Activated CD8-positive, alpha-beta memory T cell treated with anti-CD3 and anti-CD28 coated beads, Interleukin-2, amount 50 U/mL, for 24 hours (primary cell): ENCODE data around the gene RAD23A.
"Not testable (repeated sequence)": the region's sequence is repeated elsewhere in the genome, so short reads cannot be mapped to it uniquely, and the experiment has no call there.

Experiments used
- DNase-seq: peaks from one replicate; pipeline ENCODE4 v3.0.0-alpha.2; 2020; ENCODE audit errors: extremely low read depth

RAD23A gene

DNA sequence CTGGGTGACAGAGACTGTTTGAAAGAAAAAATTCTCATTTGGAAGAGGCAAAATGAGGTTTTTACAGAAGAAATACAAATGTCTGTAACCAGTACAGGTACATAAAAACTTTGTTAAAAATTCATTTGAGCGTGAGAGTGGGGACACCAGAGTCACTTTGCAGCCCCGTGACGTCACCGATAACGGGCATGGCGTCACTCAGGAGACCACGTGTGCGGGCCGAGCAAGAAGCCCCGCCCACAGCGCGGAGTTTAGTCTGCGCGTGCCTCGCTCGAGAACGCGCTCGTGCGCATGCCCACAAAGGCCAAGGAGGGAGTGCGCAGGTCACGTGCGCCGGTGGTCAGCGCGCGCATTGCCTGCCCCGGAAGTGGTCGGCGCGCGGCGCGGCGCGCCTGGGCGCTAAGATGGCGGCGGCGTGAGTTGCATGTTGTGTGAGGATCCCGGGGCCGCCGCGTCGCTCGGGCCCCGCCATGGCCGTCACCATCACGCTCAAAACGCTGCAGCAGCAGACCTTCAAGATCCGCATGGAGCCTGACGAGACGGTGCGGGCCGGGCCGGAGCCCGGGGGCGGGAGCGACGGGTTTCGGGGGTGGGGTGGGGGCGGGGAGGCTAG, at the start of gene RAD23A:
RAD23A (plus strand) TSS at position 384 of the 613 bp plus-strand sequence; CDS start at position 471, 87 bp downstream.
- DNase-seq = peak; percentile 95

DNA sequence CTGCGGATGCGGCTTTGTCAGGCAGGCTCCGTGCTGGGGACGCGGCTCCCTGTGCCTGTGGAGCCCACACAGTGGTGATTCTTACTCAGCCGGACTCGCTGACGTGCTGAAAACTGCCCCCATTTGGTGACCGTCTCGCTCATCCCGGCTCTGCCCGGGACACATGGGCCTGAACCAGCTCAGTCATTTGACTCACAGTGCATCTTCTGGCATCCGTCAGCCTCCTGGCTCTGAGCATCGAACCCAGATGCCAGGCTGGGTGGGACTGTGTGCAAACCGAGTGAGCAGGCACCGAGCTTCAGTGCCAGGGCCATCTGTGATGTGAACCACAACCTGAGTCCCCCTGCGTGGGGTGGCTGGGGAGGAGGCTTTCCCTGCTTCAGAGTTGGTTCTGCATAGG, 49.2 kb upstream of the RAD23A start:
- DNase-seq = no peak

DNA sequence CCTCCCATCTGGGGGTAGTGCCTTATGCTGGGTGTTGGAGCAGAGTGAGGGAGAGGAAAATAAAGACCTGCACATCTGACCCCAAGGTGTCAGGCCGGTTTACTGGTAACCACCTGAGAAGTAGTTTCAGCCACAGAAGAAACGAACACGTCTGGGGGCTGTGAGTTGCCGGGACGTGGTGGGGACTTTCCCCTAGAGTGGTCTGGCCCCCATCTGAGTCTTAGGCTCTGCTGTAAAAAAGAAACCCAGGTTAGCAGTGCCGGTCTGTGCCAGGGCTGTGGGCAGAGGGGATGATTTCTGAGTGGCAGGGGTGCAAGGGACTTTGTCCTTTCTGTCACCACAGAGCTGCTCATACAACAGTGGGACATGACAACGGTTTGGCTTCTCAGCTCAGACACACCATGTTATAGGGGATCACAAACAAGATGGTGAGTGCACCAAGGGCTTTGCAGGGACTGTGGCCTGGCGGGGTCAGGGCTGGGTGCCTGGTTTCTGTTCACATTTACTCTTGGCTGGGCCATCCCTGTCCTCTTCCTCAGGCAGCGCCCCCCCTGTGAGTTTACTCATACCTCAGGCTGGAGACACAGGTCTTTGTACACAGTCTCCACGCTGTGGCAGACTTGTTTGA, 45.7 kb upstream of the RAD23A start:
- no peak for DNase-seq

DNA sequence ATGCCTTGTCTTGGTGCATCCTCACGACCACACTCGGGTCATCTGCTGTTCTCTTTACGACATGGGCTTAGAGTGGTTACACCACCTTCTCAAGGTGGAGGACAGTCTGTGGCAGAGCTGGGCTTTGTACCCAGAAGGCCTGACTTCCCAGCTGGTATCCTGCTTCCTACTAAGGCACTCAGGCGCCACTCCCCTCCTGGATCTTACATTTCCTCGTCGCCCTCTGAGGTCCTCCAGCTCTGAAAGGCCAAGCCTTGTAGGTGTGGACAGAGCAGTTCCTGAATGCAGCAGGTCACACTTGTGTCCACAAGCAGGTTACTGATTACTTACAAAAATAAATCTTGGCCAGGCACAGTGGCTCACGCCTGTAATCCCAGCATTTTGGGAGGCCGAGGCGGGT, 38.5 kb upstream of the RAD23A start:
- DNase-seq = no peak

DNA sequence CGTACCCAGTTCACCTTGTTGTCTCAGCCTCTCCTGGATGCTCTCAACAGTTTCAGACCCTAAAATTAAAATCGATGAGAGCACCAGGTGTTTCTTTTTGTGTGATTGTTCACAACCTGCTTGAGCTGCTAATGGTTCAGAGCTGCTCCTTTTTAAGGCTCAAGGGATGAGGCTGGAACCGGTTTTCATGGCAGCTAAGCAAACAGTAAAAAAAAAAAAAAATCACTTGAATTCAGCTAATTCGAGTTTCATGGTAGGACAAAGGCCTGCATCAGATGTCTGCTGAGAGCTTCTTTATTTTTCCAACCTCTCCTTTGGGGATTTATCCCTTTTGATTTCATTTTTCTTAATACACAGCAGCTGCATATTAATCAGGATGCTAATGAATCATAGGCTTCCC, 33.1 kb upstream of the RAD23A start:
- DNase-seq = no peak

DNA sequence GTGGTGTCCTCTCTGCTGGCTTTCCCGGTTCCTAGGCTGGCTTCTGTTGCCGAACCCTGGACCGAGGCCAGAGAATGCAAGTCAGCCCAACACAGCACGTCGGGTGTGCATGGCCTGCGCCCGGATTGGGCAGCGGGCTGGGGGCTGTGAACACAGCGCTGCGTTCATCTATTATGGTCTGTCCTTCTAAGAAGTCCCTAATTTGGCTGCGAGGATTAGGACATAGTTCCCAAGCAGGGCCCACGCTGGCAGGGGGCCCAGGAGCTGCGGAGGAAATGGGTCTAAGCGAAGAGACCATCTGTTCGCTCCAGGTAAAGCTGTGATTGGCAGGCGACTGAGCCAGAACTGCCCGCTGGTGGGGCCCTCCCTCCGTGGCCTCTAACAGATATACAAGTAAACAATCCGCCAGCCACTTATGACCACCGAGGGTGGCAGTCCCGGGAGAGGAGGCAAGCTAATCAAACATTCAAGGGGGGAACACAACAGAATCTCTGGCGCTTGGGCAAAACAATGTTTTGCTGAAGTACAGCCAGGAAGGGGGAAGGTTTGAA, 32.6 kb upstream of the RAD23A start:
- DNase-seq = no peak

DNA sequence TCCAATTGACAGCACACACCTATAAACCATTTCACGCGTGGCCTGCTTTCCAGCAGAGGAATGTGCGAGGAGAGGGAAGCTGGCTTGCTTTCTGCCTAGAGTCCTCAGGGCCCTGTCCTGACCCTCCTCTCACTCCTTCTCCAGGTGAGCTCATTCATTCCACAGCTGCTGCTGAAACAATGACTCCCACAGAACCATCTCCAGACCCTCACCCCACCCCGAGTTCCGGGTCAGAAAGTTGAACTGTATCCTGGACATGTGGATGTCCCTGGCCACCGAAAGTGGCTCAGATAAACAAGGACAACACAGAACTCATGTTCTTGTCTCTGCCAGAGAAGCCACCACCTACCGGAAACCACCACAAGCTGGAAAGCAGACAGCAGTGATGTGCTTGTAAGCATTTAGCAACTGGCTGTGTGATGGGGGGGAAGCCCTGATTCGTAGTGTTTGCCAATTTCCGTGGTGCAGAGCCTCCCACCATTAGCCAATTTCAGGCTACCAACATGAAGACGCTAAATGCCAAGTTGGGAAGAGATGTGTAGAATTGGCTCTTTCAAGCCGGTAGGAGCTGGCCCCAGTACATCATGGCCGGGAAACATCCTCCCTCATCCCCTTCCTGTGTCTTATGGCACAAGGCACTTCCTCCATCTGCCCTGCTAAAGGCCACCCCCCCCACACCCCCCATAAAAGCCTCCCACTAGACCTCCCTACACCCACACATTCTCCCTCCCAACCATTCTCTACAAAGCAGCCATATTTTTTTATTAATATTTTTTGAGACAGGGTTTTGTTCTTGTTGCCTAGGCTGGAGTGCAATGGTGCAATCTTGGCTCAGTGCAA, 31.6 kb upstream of the RAD23A start:
- no peak for DNase-seq

DNA sequence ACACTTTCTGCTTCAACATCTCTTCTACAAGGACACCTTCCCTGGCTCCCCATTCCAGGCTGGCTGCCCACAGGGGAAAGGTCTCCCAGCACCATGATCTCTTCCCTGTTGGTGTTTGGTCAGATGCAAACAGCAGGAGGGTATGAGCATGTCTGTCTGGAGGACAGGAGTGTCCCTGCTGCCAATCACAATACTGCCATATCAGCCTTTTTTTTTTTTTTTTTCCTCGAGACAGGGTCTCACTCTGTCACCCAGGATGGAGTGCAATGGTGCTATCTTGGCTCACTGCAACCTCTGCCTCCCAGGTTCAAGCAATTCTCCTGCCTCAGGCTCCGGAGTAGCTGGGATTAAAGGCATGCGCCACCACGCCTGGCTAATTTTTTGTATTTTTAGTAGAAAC, 29.8 kb upstream of the RAD23A start:
- not testable (repeated sequence) for DNase-seq

DNA sequence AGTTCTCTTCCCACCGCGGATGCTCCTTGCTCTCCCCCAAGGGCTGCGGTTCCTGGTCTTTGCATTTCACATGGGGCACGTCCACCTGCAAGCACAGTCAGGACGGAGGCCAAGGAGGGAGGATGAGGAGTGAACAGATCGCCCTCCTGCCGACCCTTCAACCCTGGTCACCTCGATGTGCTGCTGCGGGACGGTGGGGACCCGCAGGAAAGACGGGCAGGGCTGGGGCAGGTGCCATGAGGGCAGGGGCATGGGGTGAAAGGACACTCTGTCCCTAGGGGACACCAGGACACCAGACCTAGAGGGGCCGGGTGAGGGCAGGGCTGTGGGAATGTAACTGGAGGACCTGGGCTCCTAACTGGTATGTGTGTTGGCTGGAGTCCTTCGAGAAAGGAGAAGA, 27.4 kb upstream of the RAD23A start:
- no peak for DNase-seq

DNA sequence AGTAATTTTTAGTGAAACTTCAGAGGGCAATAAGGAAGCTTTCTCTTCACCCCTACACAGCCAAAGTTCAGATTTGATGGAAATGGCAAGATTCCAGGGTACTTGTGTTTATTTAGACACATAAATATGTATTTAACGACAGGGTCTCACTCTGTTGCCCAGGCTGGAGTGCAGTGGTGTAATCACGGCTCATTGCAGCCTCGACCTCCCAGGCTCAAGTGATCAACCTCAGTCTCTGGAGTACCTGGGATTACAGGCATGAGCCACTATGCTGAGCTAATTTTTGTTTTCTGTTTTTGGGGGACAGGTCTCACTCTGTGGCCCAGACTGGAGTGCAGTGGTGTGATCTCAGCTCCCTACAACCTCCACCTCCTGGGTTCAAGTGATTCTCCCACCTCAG, 24.6 kb upstream of the RAD23A start:
- DNase-seq = no peak

DNA sequence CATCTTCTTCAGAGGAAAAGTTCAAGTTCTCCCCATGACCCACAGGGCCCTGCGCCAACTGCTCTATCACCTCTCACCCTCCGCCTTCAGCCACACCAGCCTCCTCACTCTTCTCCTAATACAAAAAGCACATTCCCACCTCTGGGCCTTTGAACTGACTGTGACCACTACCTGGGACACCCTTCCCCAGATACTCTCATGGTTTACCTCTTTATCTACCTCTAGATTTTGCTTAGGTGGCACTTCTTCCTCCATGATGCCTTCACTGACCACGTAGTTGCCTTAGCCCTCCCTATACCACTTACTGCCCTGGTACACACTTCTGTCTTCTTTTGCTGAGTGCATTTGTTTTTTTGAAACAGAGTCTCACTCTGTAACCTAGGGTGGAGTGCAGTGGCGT, 22.7 kb upstream of the RAD23A start:
- no peak for DNase-seq

DNA sequence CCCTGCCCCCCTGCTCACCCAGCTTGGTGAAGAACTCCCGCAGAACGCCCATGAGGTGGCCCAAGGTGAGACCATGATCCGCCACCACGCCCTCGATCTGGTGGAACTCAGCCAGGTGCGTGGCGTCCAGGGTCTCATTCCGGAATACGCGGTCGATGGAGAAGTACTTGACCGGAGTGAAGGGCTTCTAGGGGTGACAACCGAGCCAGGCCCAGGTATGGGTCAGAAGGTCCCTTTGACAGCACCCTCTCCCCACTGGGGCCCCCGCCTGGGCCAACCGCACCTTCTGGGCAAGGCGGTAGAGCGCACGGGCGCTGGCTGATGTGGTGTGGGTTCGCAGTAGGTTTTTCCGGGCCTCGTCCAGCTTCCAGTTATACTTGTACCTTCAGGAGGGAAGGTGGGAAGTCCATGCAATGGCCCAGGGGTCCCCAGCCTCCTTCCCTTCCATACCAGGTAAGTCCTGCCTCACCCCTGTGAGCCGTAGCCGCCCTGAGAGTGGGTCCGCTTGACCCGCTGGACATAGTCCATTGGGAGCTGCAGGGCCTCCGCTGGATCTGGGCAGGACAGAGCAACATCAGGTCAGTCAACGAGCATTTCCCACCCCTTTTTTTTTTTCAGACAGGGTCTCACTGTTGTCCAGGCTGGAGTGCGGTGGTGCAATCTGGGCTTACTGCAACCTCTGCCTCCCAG, 20.9 kb upstream of the RAD23A start:
- no peak for DNase-seq

DNA sequence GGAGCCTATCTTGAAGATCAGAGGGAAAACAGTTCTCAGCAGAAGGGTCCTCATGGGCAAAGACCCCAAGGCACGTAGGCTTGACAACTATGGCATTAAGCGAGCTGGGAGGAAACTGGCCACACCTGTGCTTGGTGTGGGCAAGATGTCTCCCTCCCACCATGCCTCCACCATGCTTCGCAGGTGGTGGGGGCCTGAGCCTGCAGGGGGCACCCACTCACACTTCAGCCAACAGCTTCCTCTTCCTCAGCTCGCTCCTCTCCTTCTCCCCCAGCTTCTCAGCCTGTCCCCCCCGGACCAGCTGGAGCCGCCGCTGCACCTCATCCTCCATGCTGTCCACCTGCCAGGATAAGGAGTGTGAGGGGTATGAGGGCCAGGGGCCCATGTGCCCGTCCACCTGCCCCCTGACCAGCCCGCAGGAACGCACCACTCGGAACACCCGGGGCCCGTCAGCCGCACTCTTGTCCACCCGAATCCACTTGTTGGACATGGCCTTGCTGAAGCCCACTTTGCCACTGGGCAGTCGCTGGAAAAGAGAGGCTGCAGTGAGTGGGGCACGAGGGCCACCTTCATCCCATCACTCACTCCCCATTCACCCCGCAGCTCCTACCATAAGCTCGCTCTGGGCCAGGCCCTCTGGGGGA, 15.5 kb upstream of the RAD23A start:
- no peak for DNase-seq

DNA sequence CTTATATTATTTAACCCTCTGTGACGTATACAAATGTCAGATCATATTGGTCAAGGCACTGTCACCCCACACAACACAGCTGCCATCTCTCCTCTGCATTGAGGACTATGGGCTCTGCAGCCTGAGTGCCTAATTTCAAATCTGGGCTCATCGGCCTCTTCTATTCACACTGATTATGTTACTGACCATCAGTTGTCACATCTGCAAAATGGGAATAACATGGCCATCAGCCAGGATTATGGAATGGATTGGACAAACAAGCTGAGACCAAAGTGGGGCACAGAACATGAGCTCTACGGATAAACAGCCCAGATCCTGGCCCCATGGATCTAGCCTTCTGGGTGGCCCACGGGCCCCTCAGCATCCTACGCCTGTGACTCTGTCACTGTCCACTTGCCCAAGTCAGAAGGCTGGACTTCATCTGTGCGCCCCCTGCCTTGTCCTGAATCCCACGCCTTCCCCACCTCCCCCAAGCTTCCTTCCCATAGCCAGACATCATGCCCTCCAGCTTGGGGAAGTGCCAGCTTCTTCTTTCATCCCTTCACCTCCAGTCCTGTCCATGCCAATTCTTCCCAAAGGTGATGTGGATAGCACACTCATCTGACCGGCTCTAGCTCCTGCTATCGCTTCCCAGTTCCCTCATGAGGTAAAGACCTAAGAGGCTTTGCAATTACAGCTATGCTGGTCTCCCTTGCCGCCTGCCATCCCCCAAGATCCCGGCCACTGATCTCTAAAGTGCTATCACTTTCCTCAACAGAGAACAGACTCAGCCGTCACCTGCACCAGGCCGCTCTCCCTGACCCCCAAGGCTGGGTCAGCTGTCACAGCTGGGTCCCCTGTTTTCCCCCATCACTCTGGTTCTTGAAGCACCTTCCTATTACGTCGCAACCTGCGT, 13.0 kb upstream of the RAD23A start:
- no peak for DNase-seq

DNA sequence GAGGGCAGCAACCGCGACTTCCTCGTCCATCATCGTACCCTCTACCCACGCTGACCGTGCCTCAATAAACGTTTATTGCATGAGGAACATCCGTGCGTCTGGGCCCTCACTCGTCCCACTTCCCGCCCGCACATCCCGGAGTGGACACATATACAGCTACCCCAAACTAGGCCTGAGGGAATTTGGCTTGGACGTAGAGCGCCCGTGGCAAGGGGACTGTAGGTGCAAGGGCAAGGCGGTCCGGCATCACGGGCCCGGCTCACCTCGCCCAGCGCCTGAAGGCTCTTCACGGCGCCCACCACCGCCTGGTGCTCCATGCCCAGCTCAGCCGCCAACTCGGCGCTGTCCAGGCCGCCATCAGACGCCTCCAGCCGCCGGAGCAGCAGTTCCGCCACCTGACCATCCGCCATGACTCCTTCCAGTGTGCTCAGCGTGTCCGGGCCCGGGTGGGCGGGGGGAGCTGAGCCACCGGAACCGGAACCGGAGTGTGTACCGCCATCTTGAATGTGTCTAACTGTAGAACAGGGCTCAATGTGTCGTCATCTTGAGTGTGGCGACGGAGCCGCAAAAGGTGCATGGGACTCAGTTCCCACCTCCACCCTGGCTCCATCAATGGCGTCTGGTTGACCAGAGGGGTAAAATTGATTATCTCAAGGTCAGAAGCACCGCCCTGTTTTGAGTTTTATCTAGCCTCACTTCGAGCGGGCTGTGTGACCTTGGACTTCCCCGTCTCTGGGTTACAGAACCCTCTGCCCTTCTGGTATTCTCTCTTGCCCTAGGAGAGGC, 12.2 kb upstream of the RAD23A start, which contains the start of gene FARSA:
FARSA (minus strand) TSS at position 425 of the 786 bp plus-strand sequence; CDS start at position 410, 15 bp downstream.
- peak; percentile 82 for DNase-seq

DNA sequence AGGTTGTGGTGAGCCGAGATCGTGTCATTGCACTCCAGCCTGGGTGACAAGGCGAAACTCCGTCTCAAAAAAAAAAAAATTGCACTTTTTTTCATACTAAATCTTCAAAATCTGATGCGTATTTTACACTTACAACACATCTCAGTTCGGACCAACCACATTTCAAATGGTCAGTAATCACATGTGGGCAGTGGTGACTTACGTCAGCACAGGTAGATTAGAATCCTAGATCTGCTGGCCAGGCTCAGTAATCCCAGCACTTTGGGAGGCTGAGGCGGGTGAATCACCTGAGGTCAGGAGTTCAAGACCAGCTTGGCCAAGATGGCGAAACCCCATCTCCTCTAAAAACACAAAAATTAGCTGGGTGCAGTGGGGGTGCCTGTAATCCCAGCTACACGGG, 10.6 kb upstream of the RAD23A start:
- DNase-seq = no peak

DNA sequence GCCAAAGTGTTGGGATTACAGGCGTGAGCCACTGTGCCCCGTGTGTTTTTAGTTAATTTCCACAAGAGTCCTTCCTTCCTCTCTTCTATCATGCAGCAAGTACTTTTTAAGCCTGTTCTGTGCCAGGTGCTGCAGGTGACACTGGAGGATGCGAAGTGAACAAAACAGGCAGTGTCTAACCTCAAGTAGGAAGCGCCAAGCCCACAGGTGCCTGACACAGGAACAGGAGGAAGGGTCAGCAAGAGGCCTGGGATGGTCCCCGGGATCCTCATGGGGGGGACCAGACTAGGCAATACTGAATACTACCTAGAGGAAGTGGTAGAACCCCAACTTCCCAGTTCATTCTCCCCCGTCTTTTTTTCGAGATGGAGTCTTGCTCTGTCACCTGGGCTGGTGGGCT, 9.1 kb upstream of the RAD23A start:
- no peak for DNase-seq

DNA sequence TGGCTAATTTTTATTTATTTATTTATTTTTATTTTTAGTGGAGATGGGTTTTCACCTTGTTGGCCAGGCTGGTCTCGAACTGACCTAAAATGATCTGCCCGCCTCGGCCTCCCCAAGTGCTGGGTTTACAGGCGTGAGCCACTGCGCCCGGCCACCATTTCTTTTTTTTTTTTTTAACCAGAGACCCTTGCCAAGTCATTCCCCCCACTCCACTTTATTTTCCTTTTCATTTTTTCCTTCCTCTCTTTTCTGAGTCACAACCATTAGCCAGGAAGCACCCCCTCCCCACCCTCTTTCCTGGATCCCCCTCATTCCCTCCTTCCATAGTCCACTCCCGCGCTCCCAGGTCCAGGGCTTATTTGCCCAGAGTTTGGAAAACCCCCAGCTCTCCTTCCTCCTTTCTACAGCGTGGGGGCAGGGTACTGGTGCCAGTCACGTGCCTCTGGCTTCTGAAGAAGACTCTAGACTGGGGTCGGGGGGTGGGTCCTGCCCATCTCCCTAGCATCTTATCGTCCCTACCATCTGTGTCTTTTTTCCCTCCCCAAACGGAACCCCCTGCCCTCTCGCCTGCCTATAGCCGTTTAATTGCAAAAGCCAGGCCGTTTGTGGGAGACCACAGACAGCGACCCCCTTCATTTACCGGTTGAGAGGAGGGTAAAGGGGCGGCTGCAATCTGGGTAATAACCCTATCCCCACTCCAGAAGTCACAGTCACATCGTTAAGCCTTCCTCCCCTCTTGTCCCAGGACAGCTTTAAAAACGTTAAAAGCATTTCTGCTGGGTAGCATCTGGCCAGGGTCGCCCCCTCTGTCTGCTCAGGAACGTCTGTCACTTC, 8.4 kb upstream of the RAD23A start:
- DNase-seq = no peak
